Activated CD8-positive, alpha-beta T cell treated with anti-CD3 and anti-CD28 coated beads for 36 hours (primary cell): Measurements from ENCODE around the gene RAB5B. TPM values are rescaled to one million over a fixed set of nuclear protein-coding genes. Genes with fewer than 3 reads are reported as not detected.
A peak's percentile ranks its signal among the peaks of the same experiment; 100 is the strongest.
"Not testable (repeated sequence)": the region's sequence is repeated elsewhere in the genome, so short reads cannot be mapped to it uniquely, and the experiment has no call there.

Experiments
- ATAC-seq: fragments of 200-7000 bp; cut with Tn5 transposase; one replicate; pipeline ENCODE4 v1.10.0; 2021; ENCODE audit warnings: mild to moderate bottlenecking, moderate library complexity
- CTCF ChIA-PET: fragments of 350-600 bp; sonication (Branson Sonifier 250); formaldehyde crosslinking; loops from one replicate; lab custom pipeline; 2021; ENCODE audit warnings: antibody characterized with exemption; lab: Charles Lee
- POLR2A ChIA-PET: fragments of 350-600 bp; sonication (Branson Sonifier 250); formaldehyde crosslinking; loops from one replicate; lab custom pipeline; 2021; ENCODE audit warnings: antibody characterized with exemption; lab: Charles Lee
- DNase-seq: peaks from one replicate; pipeline ENCODE4 v3.0.0-alpha.2; 2020
- H3K27ac Mint-ChIP-seq: one replicate; pipeline ENCODE4 v1.8.0; 2021; ENCODE audit warnings: mild to moderate bottlenecking, mixed read lengths
- H3K27me3 Mint-ChIP-seq: one replicate; pipeline ENCODE4 v1.8.0; 2021; ENCODE audit warnings: mixed read lengths
- H3K36me3 Mint-ChIP-seq: one replicate; pipeline ENCODE4 v1.8.0; 2021; ENCODE audit warnings: low read depth, mixed read lengths
- H3K4me1 Mint-ChIP-seq: one replicate; pipeline ENCODE4 v1.8.0; 2021; ENCODE audit warnings: low read depth, mixed read lengths
- H3K4me3 Mint-ChIP-seq: one replicate; pipeline ENCODE4 v1.8.0; 2021; ENCODE audit warnings: mild to moderate bottlenecking, moderate library complexity, mixed read lengths
- H3K9me3 Mint-ChIP-seq: one replicate; pipeline ENCODE4 v1.8.0; 2021; ENCODE audit warnings: mixed read lengths
- intact Hi-C: fragments of 100-400 bp; cut with micrococcal nuclease; formaldehyde crosslinking; loops from one replicate; pipeline ENCODE4 v1.10.0; 2022
- total RNA-seq, 2 experiments: library from RNA; stranded (reverse); gene quantifications; one replicate each; pipeline ENCODE4 v1.2.3, GENCODE V29; 2021
- TF ChIP-seq, protein P1 (sequence below): fragments of 200-600 bp; IDR thresholded peaks from one replicate; pipeline ENCODE4 v1.8.0; 2022; ENCODE audit warnings: antibody characterized with exemption, mild to moderate bottlenecking

Gene RAB5B
- total RNA-seq, 2 experiments from 2014 or later, result 26.0 to 32.4 TPM

GRCh38 chr12:55974308-55974730, 441 bp downstream of the RAB5B start:
- TF ChIP-seq, protein P1, sequence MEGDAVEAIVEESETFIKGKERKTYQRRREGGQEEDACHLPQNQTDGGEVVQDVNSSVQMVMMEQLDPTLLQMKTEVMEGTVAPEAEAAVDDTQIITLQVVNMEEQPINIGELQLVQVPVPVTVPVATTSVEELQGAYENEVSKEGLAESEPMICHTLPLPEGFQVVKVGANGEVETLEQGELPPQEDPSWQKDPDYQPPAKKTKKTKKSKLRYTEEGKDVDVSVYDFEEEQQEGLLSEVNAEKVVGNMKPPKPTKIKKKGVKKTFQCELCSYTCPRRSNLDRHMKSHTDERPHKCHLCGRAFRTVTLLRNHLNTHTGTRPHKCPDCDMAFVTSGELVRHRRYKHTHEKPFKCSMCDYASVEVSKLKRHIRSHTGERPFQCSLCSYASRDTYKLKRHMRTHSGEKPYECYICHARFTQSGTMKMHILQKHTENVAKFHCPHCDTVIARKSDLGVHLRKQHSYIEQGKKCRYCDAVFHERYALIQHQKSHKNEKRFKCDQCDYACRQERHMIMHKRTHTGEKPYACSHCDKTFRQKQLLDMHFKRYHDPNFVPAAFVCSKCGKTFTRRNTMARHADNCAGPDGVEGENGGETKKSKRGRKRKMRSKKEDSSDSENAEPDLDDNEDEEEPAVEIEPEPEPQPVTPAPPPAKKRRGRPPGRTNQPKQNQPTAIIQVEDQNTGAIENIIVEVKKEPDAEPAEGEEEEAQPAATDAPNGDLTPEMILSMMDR, result no peak
- Mint-ChIP-seq H3K36me3 (peaks cover 17% of the 10 kb centered on the region), H3K27me3 (no peaks in the 10 kb centered on the region), H3K9me3 (no peaks in the 10 kb centered on the region), H3K4me1 (peaks cover 26% of the 10 kb centered on the region), H3K4me3 (no peak overlapping the region), H3K27ac (no peak overlapping the region)
- no peak for ATAC-seq
- intact Hi-C loops, result loop anchor here (10.0 kb wide), 1 partner anchor 240 kb away; no protein-coding TSS in a partner anchor
- DNase-seq, result peak; percentile 52
- POLR2A ChIA-PET, result interaction anchor here (0.8 to 2.5 kb wide), 21 partner anchors 8 to 365 kb away, joined by 3 to 10 read pairs (median 4); partner anchors contain the start of genes IL23A, PA2G4 and SMARCC2
- CTCF ChIA-PET, result interaction anchor here (0.8 to 2.7 kb wide), 25 partner anchors 8 to 248 kb away, joined by 3 to 27 read pairs (median 4); partner anchors contain the start of genes ERBB3, ORMDL2, PYM1 and RNF41

GRCh38 chr12:55978393-55978792, 4.5 kb downstream of the RAB5B start:
- Mint-ChIP-seq H3K4me3 (no peak overlapping the region), H3K27ac (no peak overlapping the region), H3K36me3 (peaks cover 8% of the 10 kb centered on the region), H3K9me3 (no peaks in the 10 kb centered on the region), H3K27me3 (no peaks in the 10 kb centered on the region), H3K4me1 (peaks cover 22% of the 10 kb centered on the region)
- CTCF ChIA-PET, result interaction anchor here (1.1 to 5.4 kb wide), 2 partner anchors 17 to 62 kb away, joined by 3 to 26 read pairs; no protein-coding TSS in a partner anchor
- TF ChIP-seq, protein P1, result no peak
- POLR2A ChIA-PET, result no interaction called here
- ATAC-seq (no peak), DNase-seq (no peak)
- intact Hi-C loops, result loop anchor here (10.0 kb wide), 1 partner anchor 244 kb away; no protein-coding TSS in a partner anchor

GRCh38 chr12:55979069-55979468, 5.2 kb downstream of the RAB5B start:
- ATAC-seq (no peak), DNase-seq (no peak)
- TF ChIP-seq, protein P1, result no peak
- Mint-ChIP-seq H3K36me3 (peaks cover 8% of the 10 kb centered on the region), H3K27ac (no peak overlapping the region), H3K27me3 (no peaks in the 10 kb centered on the region), H3K9me3 (no peaks in the 10 kb centered on the region), H3K4me3 (no peak overlapping the region), H3K4me1 (peaks cover 22% of the 10 kb centered on the region)
- POLR2A ChIA-PET, result no interaction called here
- CTCF ChIA-PET, result interaction anchor here (5.4 kb wide), 1 partner anchor 17 kb away, joined by 26 read pairs; no protein-coding TSS in a partner anchor
- intact Hi-C loops, result loop anchor here (10.0 kb wide), 1 partner anchor 244 kb away; no protein-coding TSS in a partner anchor

- H3K36me3 Mint-ChIP-seq, intact Hi-C loops, H3K27ac Mint-ChIP-seq, H3K4me3 Mint-ChIP-seq, DNase-seq, H3K9me3 Mint-ChIP-seq, H3K27me3 Mint-ChIP-seq, ATAC-seq: not testable (repeated sequence)
- CTCF ChIA-PET, result interaction anchor here (0.9 to 2.0 kb wide), 6 partner anchors 8 to 244 kb away, joined by 3 to 16 read pairs (median 4); partner anchors contain the start of genes RAB5B and SUOX
- POLR2A ChIA-PET, result interaction anchor here (0.6 to 1.2 kb wide), 2 partner anchors 8 to 49 kb away, joined by 3 read pairs; partner anchors contain the start of gene RAB5B
- peaks cover 13% of the 10 kb centered on the region for H3K4me1 Mint-ChIP-seq
Observed at GRCh38 chr12:55981882-55982281, 8.0 kb downstream of the RAB5B start.

DNA sequence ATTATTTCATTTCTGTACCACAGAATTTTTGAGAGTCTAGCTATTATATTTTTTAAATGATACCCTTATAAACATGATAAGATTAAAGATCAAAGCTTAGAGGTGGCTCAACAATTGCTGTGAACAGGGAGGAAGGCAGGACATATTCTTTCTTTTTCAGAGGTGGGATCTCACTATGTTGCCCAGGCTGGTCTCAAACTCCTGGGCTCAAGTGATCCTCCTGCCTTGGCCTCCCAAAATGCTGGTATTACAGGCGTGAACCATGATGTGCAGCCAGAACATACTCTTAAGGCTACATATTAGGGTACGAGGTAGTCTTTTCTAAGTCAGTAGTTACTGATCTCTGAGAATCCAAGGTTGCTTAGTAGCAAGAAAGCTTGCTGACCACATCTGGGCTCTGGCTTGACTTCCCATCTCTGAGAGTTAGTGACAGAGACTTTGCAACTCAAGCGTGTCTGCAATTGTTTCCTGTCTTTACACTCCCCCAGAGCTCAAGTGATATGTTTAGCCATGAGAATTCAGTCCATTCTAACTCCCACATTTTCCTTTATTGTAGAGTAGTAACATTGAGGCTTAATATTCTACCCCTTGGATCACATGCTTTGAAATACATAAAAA, 8.6 kb downstream of the RAB5B start:
- peaks cover 10% of the 10 kb centered on the region for H3K4me1 Mint-ChIP-seq
- CTCF ChIA-PET, result interaction anchor here (0.7 to 3.4 kb wide), 10 partner anchors 8 to 245 kb away, joined by 3 to 16 read pairs (median 5); partner anchors contain the start of genes RAB5B and SUOX
- no peak overlapping the region for H3K4me3 Mint-ChIP-seq
- no peaks in the 10 kb centered on the region for H3K9me3 Mint-ChIP-seq
- POLR2A ChIA-PET, result interaction anchor here (0.6 to 1.2 kb wide), 3 partner anchors 8 to 49 kb away, joined by 3 to 5 read pairs (median 3); partner anchors contain the start of gene RAB5B
- intact Hi-C loops, result no loop called here
- TF ChIP-seq, protein P1, result no peak
- no peaks in the 10 kb centered on the region for H3K27me3 Mint-ChIP-seq
- H3K36me3 Mint-ChIP-seq, result peaks cover 10% of the 10 kb centered on the region
- H3K27ac Mint-ChIP-seq, result peak overlapping the region; percentile 30
- DNase-seq, result no peak
- no peak for ATAC-seq
